GM18951 (cell line): ENCODE measurements around the gene RGR.

ENCODE experiments used
- POLR2A ChIP-seq: IDR thresholded peaks from 4 replicates; pipeline ENCODE4 v1.6.1; 2011; ENCODE audit warnings: mild to moderate bottlenecking; ENCODE audit not compliant: insufficient read length, insufficient read depth; ENCODE audit errors: extremely low read depth
- in situ Hi-C: fragments of 300-500 bp; cut with MboI; formaldehyde crosslinking; loops from one replicate; pipeline ENCODE4 v1.12.0; 2022; ENCODE audit warnings: low sequenced_read_pairs, mixed read lengths, inconsistent platforms; ENCODE audit not compliant: unreplicated experiment

The RGR gene

DNA sequence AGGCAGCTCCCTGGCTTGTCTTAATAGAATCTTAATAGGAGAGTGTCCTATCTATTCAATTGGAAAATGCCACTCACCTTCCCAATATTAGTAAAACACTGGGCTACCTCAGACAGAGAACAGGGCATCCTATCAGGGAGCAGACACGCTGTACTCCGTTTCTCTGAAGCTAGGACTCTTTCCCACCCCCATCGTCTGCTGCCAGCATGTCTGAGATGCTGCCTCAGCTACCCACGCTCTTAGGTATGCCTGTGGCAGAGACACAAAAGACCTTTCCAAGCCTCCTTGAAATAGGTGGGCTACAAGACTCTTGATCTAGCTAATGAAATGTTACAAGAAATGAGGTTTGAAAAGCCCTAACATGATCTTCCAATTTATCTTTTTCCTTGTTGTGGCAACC lies 17.0 kb upstream of the RGR start:
- no peak for TF ChIP-seq POLR2A
- in situ Hi-C loops: no loop called here

DNA sequence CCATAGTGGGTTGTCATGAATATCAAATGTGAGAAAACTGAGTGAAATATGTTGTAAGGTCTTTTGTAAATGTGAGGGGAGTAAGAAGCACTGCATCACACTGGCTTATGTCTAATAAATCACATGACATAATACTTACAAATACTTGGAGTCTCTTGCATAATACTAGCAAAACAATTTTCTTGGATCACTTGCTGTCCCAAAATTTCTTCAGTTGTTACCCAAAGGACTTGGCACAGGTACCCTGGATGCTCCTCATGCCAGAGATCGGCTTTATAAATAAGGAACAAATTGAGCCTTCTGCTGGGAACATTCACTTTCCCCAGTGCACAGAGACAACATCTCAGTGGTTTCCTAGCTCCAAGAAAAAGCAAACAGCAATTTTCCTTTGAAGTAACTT lies 14.5 kb upstream of the RGR start:
- no peak for TF ChIP-seq POLR2A
- in situ Hi-C loops: no loop called here

DNA sequence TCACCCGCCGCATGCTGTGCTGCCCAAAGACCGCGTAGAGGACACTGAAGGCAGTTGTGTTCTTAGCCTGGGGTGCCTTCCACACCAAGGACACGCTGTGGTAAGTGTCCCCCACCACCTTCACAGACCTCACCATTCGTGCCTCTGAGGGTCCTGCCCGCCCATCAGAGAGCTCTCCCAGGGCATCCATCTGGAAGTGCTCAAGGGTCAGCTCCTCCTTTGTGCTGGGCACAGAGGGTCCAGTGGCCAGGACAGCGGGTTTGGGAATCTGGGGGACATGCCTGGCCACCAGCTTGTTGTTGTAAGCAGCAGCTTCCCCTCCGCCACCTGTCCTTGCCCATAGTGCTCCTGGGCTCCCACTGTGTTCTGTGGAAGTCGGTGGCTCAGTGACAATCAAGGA lies 12.5 kb upstream of the RGR start:
- in situ Hi-C loops: no loop called here
- TF ChIP-seq POLR2A: no peak

DNA sequence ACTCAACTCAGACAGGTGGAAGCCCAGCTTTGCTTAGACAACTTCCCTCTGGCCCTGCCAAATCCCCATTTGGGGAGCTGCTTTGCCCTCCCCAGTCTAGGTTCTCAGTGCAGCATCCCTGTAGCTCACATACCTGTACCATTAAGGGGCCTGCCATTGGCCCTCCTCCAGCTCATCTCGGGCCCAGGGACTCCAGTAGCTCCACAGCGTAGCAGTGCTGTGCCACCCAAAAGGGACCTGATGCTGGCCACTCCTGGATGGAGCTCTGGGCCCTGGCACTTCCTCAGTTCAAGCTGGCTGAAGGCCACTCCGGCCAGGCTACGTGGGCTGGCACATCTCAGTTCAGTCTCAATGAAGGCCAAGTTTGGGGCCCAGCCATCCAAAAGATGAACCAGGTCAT lies 10.9 kb upstream of the RGR start:
- in situ Hi-C loops: no loop called here
- no peak for TF ChIP-seq POLR2A

DNA sequence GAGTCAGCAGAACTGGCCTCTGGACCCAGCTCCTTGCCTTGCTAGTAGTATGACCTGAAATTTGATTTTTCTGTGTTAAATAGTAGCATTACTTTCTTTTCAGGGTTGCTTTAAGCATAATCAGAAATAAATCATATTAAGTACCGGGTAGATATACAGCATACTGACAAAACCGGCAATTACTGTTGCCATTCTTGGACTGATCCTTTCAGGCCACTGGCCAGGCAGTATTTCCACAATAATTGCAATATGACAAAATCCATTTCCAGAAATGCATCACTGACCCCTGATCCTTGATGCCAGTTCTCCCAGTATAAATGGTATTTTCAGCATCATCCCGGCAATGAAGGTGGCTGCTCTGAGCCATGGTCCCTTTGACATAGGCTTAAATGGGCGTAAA lies 10.4 kb upstream of the RGR start:
- no peak for TF ChIP-seq POLR2A
- in situ Hi-C loops: no loop called here

DNA sequence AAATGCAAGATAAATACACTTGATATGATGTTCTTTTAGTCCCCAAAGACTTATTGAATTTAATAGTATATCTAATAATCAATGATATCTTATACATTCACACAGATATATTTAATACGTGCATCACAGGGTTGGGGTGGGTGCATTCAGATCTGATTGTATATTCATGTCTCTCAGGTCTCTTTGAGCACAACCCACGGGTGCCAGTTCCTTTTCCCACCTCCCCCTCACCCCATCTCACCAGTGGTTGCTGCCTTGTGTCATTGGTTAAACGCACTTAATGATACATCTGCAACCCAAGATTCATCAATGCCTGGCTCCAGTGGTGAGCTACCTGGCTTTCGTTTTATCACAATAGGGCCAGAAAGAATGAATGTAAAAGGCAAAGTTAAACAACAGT lies 9.8 kb upstream of the RGR start:
- in situ Hi-C loops: no loop called here
- no peak for TF ChIP-seq POLR2A

DNA sequence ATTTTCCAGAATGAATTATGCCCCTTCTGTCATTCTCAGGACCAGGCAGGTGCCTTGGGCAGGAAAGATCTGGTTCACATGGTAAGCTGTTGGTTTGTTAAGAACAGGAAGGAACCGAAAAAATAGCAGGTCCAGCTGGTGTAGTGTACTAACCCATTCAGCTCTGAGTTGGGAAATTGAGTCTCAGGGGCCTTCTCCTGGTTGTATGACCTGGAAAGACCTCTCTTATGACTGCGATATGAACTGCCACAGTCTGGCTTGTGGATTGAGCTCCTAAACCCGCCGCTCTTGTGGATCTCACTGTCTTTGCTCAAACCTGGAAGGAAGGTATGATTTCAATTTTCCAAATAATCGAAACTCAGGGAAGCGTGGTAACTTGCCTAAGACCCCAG lies 8.1 kb upstream of the RGR start:
- in situ Hi-C loops: no loop called here
- no peak for TF ChIP-seq POLR2A

DNA sequence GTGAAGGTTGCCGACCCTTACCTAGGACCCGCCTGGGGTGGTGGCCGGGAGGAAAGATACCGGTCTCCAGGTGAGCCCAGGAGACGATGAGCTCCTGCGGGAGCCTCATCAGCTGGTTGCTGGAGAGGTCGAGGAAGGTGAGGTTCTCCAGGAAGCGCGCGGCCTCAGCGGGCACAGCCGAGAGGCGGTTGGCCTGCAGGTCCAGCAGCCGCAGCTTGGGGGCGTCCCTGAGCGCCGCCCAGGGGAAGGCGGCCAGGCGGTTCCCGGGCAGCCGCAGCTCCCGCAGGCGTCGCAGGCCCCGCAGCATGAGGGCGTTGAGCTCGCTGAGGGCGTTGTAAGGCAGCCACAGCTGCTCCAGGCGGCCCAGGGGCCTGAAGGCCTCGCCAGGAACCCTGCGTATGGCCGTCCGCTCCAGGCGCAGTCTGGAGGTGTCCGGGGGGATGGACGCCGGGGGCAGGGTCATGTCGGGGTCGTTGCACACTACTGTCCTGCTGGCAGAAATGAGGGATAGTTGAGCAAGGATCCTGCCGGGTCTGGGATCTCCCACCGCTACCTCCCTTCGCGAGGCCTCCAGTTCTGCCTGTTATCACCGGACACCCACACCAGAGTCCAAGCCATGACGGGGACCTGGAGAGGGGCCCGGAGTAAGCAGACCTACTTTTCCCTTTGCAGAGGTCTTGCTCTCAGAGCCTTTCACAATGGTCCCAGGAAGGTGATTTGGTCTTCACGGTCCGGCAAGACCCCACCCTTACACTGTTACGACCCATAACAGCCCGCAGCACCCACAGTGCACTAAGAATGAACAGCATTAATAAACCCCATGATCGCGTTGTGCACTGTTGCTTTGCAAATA lies 7.4 kb upstream of the RGR start:
- no peak for TF ChIP-seq POLR2A
- in situ Hi-C loops: no loop called here

DNA sequence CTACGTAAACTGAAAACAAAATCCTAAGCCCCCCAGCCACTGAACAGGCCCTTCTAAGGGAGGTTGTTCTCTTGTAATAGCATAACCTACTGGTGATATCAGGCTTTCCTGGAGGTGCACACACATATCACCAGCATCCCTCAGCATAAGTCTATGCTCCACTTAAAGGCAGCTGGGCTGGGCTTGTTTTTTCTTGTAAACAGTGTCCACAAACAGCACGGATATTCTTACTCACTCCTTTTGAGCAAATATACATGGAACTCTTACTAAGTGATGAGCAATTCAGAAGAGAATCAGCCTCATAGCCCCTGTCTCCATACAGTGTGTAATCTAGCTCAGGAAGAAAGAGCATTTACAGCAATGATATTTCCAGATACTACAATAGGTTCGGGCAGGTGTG lies 5.9 kb upstream of the RGR start:
- in situ Hi-C loops: no loop called here

DNA sequence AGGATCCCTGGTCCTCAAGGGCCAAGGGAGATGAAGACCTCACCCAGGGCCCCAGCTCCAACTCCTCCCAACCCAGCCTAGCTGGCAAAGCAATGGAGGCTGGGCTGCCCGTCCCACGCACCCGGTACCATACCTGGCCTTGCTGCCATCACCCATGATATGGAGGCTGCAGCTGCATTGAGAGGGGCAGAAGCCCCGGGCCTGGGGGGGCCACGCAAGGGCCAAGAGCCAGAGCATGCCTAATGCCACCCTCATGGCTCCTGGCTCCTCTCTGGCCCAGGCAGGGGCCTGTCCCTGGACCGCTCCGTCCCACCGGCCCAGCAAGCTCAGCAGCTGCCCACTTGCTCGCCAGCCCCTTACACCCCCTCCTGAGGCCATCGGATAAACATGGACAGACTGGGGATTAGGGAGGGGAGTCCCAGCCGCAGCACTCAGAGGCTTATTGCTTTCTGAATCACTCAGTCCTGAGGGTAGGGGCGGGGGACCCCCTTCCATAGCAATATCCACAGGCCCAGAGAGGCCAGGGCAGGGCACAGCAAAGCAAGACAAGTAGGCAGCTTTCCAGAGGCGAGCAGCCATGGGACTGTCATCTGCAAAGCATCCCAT lies 3.6 kb upstream of the RGR start, which contains the start of gene LRIT1:
TSS of gene LRIT1 (minus strand) at position 362 of the 606 bp plus-strand sequence. CDS start at position 255, 107 bp downstream.
- no peak for TF ChIP-seq POLR2A
- in situ Hi-C loops: no loop called here

More for the DNA sequence above, 5.9 kb upstream of the RGR start:
- TF ChIP-seq POLR2A: no peak

DNA sequence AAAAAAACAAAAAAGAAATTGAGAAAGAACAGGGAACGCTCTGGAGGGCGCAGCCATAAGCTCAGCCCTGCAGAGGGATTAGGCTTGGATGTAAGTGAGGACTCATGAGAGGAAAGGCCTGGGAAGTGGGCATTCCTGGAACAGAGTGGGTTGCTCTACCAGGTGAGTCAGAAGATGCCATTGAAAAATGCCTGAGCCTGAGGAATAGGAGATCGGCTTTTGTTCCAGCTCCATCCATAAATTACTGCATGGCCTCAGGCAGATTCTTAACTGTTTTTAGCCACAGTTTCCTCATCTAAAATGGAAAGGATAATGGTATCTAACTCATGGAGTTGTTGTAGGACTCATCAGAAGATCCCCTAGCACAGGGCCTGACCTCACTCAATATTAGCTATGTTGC lies 1.1 kb upstream of the RGR start:
- no peak for TF ChIP-seq POLR2A
- in situ Hi-C loops: no loop called here

DNA sequence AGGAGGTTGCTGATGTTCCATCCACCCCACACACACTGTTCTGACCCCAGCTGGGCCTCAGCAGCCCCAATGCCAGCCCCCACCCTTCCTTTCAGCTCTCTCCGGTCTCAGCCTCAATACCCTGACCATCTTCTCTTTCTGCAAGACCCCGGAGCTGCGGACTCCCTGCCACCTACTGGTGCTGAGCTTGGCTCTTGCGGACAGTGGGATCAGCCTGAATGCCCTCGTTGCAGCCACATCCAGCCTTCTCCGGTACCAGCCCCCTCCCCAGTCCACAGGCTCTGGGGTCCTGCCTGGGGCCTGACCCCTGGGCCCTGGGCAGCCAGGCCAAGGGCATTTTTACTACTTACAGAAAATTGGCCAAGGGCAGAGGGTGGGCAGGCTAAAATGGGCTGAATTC lies 2.6 kb downstream of the RGR start:
- in situ Hi-C loops: no loop called here
- TF ChIP-seq POLR2A: no peak

DNA sequence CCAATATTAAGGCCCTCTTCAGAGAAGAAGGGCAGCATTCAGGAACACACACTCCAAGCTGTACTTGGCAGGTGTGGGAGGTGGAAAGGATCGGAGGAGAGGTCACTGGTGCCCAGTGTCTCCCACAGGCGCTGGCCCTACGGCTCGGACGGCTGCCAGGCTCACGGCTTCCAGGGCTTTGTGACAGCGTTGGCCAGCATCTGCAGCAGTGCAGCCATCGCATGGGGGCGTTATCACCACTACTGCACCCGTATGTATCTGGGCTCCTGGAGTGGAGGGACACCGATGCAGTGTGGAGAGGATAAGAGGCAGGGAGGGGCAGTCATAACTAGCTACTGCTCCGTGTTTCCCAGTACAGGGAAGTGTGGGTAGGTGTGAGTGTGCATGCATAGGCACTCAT lies 3.9 kb downstream of the RGR start:
- in situ Hi-C loops: no loop called here
- TF ChIP-seq POLR2A: no peak
